Ovary (tissue), 9 donors: Measurements from ENCODE around the gene RGS10. TPM values are rescaled to one million over a fixed set of nuclear protein-coding genes. Genes with fewer than 3 reads are reported as not detected.

Source experiments
- DNase-seq, 5 donors: peaks; one replicate each; pipeline ENCODE4 v3.0.0-alpha.2; 2019 to 2020
- H3K27ac ChIP-seq, 2 donors: fragments of 200-600 bp; one replicate each; pipeline versions ENCODE4 v1.5.1 to v1.8.0; 2019 to 2022
- H3K27me3 ChIP-seq: fragments of 200-600 bp; one replicate; pipeline ENCODE4 v1.8.0; 2022
- H3K36me3 ChIP-seq: fragments of 200-600 bp; sonication (generic); one replicate; pipeline ENCODE4 v1.5.1; 2019
- H3K4me1 ChIP-seq: one replicate; pipeline ENCODE4 v1.8.1; 2013; ENCODE audit warnings: mild to moderate bottlenecking, moderate library complexity; ENCODE audit not compliant: insufficient read depth
- H3K4me3 ChIP-seq: fragments of 200-600 bp; sonication (generic); one replicate; pipeline ENCODE4 v1.5.1; 2017
- H3K9me3 ChIP-seq, 2 donors: fragments of 200-600 bp in 1 of 2; sonication (generic) in 1 of 2; one replicate each; pipeline versions ENCODE4 v1.5.1 to v1.8.1; 2013 to 2019; ENCODE audit warnings: mild to moderate bottlenecking in 1 of 2, moderate library complexity in 1 of 2
- CTCF ChIP-seq, 3 donors: fragments of 450-650 bp in 2 of 3; fragments of 200-600 bp in 1 of 3; IDR thresholded peaks; one replicate each; pipeline versions ENCODE4 v1.5.1 to v1.8.0; 2016 to 2022; ENCODE audit warnings: antibody characterized with exemption in 3 of 3, mild to moderate bottlenecking in 1 of 3
- EP300 ChIP-seq: sonication (generic); formaldehyde crosslinking; IDR thresholded peaks from one replicate; pipeline ENCODE4 v1.6.1; 2017; ENCODE audit warnings: antibody characterized with exemption
- POLR2A ChIP-seq: fragments of 450-650 bp; IDR thresholded peaks from one replicate; pipeline ENCODE4 v1.6.1; 2017; ENCODE audit warnings: antibody characterized with exemption, mild to moderate bottlenecking, moderate library complexity
- WGBS, 3 donors: extraction: QIAGEN DNeasy Blood & Tissue Kit in 1 of 3; methylation state at CpG; one replicate each; pipeline versions ENCODE4 v1.1.5 to v1.1.7; 2013 to 2017; 5-methylcytosine and 5-hydroxymethylcytosine counted together
- intact Hi-C, 4 donors: fragments of 100-400 bp; cut with DNase I; formaldehyde crosslinking; loops; one replicate each; pipeline versions ENCODE4 v1.11.0 to v1.15.1; 2022 to 2023
- polyA plus RNA-seq, 2 donors: library from polyadenylated mRNA; stranded (reverse); fragments of 200-250 nt in 1 of 2; fragments of 350-450 nt in 1 of 2; fragmentation: Illumina TruSeq in 1 of 2; extraction: RNeasy Lipid Tissue Mini Kit (QIAGEN cat#74804) in 1 of 2; gene quantifications; one replicate each; pipeline ENCODE4 v1.2.3, GENCODE V29; 2013 to 2014
- total RNA-seq, 7 donors: library from RNA; depleted of rRNA in 2 of 7; stranded (reverse); fragments of >200 nt in 2 of 7; fragmentation: NEBNext Ultra II Directional in 3 of 7; extraction: Animal tissue kit (Norgen Biotek cat#: 25700) in 3 of 7; gene quantifications; one replicate each; pipeline versions ENCODE4 v1.1.0 to v1.2.4, GENCODE V29; 2016 to 2023
- donor health status: DM: no; HTN: no; CAD: no; lungs with moderate emphysema.
- donor health status: DM: no; HTN: no; CAD: no.
- donor health status: Bipolar disorder and iron deficiency.
- donor health status: DM: yes; HTN: yes; CAD: no.
- donor health status: DM: no; HTN: no; CAD: no.
- donor health status: DM: yes; HTN: yes; CAD: no.

Gene RGS10
- total and polyA plus RNA-seq, 9 donors = 7.6 to 63.3 (median 20.4) TPM

GRCh38 chr10:119488675-119489074, 53.8 kb downstream of the RGS10 start:
- no peaks in the 10 kb centered on the region for H3K36me3 ChIP-seq
- no peaks in the 10 kb centered on the region for H3K27me3 ChIP-seq
- intact Hi-C loops = no loop called here
- TF ChIP-seq POLR2A (no peak), EP300 (no peak), CTCF (IDR thresholded peaks at IDR 0.05) (no peak)
- H3K27ac ChIP-seq = no peak overlapping the region
- WGBS, 3 donors = 60 to 62% (median 61%) methylated on average over 7 of the region's 7 CpGs
- no peak overlapping the region for H3K4me3 ChIP-seq
- H3K4me1 ChIP-seq = peaks cover 2% of the 10 kb centered on the region
- no peaks in the 10 kb centered on the region for H3K9me3 ChIP-seq
- DNase-seq = no peak

GRCh38 chr10:119483839-119484238, 58.7 kb downstream of the RGS10 start:
- H3K4me3 ChIP-seq = no peak overlapping the region
- H3K9me3 ChIP-seq = no peaks in the 10 kb centered on the region
- no peaks in the 10 kb centered on the region for H3K27me3 ChIP-seq
- 69 to 70% (median 70%) methylated on average over 9 of the region's 9 CpGs for WGBS, 3 donors
- H3K4me1 ChIP-seq = no peaks in the 10 kb centered on the region
- no peak for DNase-seq
- H3K27ac ChIP-seq = no peak overlapping the region
- H3K36me3 ChIP-seq = no peaks in the 10 kb centered on the region
- TF ChIP-seq POLR2A (no peak), EP300 (no peak), CTCF (IDR thresholded peaks at IDR 0.05) (no peak)
- intact Hi-C loops = no loop called here

GRCh38 chr10:119483001-119483400, 59.5 kb downstream of the RGS10 start:
- Histone ChIP-seq H3K9me3 (no peaks in the 10 kb centered on the region), H3K27me3 (no peaks in the 10 kb centered on the region), H3K27ac (no peak overlapping the region), H3K4me1 (no peaks in the 10 kb centered on the region), H3K4me3 (no peak overlapping the region), H3K36me3 (no peaks in the 10 kb centered on the region)
- intact Hi-C loops = no loop called here
- DNase-seq = no peak
- TF ChIP-seq EP300 = no peak
- no peak for TF ChIP-seq POLR2A
- TF ChIP-seq CTCF (IDR thresholded peaks at IDR 0.05) = no peak
- WGBS, 3 donors = 91 to 95% (median 95%) methylated on average over 6 of the region's 6 CpGs

DNA sequence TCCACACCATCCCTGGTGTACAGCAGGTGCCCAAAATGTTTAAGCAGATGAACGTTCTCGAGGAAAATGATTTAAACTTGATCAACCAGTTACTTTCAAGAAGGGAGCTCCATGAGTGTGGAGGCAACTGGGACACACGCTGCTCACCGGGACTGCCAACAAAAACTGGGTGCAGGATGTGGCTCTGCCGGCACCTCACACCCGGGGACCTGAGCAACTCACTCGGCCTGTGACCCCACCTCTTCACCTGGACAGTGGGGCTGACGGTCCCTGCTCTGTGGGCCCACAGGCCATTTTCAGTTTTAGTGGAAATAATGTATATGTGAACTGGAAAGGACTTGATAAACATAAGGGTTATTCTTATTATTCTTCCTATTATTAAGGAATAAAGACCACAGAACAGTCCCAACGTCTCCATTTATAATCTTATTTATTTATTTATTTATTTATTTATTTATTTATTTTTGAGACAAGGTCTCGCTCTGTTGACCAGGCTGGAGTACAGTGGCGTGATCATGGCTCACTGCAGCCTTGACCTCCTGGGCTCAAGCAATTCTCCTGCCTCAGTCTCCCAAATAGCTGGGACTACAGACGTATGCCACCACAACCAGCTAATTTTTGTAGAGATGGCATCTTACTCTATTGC, 60.6 kb downstream of the RGS10 start:
- WGBS, 3 donors = 89 to 91% (median 91%) methylated on average over 12 of the region's 12 CpGs
- Histone ChIP-seq H3K27me3 (no peaks in the 10 kb centered on the region), H3K4me3 (no peak overlapping the region), H3K36me3 (no peaks in the 10 kb centered on the region), H3K27ac (no peak overlapping the region), H3K4me1 (no peaks in the 10 kb centered on the region), H3K9me3 (no peaks in the 10 kb centered on the region)
- intact Hi-C loops = no loop called here
- TF ChIP-seq EP300 (no peak), CTCF (IDR thresholded peaks at IDR 0.05) (no peak), POLR2A (no peak)
- DNase-seq = no peak
